NT2/D1 (cell line): ENCODE measurements around the gene NOLC1.
"Not testable (repeated sequence)": the region's sequence is repeated elsewhere in the genome, so short reads cannot be mapped to it uniquely, and the experiment has no call there.

Source experiments
- DNase-seq: peaks from one replicate; pipeline ENCODE4 v3.0.0-alpha.2; 2011; ENCODE audit warnings: low read depth, low spot score
- H3K27me3 ChIP-seq: 2 replicates; pipeline ENCODE4 v1.6.0; 2011; ENCODE audit warnings: mild to moderate bottlenecking; ENCODE audit not compliant: insufficient read length, insufficient read depth
- H3K36me3 ChIP-seq: 2 replicates; pipeline ENCODE4 v1.6.1; 2011; ENCODE audit warnings: mild to moderate bottlenecking, low read length, mixed read lengths; ENCODE audit not compliant: insufficient read depth, insufficient read length
- H3K4me1 ChIP-seq: 2 replicates; pipeline ENCODE4 v1.5.1; 2011; ENCODE audit not compliant: insufficient read depth, insufficient read length
- H3K4me3 ChIP-seq: 2 replicates; pipeline ENCODE4 v1.5.1; 2011; ENCODE audit warnings: low read depth; ENCODE audit not compliant: insufficient read length
- H3K9ac ChIP-seq: 2 replicates; pipeline ENCODE4 v1.6.0; 2011; ENCODE audit warnings: low read depth; ENCODE audit not compliant: insufficient read length
- H3K9me3 ChIP-seq: 2 replicates; pipeline ENCODE4 v1.5.1; 2011; ENCODE audit warnings: mild to moderate bottlenecking, low read length; ENCODE audit not compliant: insufficient read depth
- SUZ12 ChIP-seq: IDR thresholded peaks from 2 replicates; pipeline ENCODE4 v1.6.1; 2011; ENCODE audit not compliant: insufficient read length, insufficient read depth; ENCODE audit errors: extremely low read depth
- YY1 ChIP-seq: IDR thresholded peaks from 2 replicates; pipeline ENCODE4 v1.6.1; 2011; ENCODE audit not compliant: insufficient read length, insufficient read depth
- ZNF274 ChIP-seq: IDR thresholded peaks from 2 replicates; pipeline ENCODE4 v1.6.1; 2011; ENCODE audit warnings: mild to moderate bottlenecking, low read depth, low read length

NOLC1 gene

GRCh38 chr10:102185811-102186527, 33.8 kb downstream of the NOLC1 start:
- H3K27me3 ChIP-seq: no peaks in the 10 kb centered on the region
- no peaks in the 10 kb centered on the region for H3K36me3 ChIP-seq
- no peaks in the 10 kb centered on the region for H3K4me1 ChIP-seq
- no peak overlapping the region for H3K4me3 ChIP-seq
- DNase-seq: no peak
- no peak overlapping the region for H3K9ac ChIP-seq
- TF ChIP-seq SUZ12: no peak
- TF ChIP-seq ZNF274: no peak
- no peak for TF ChIP-seq YY1
- H3K9me3 ChIP-seq: peaks cover 13% of the 10 kb centered on the region; the same call in 1 of the 2 replicates

- no peak for DNase-seq
- H3K9me3 ChIP-seq: peaks cover 25% of the 10 kb centered on the region; the same call in 1 of the 2 replicates
- no peaks in the 10 kb centered on the region for H3K4me1 ChIP-seq
- H3K9ac ChIP-seq: no peak overlapping the region
- no peaks in the 10 kb centered on the region for H3K36me3 ChIP-seq
- H3K27me3 ChIP-seq: no peaks in the 10 kb centered on the region
- TF ChIP-seq ZNF274 (no peak), YY1 (no peak), SUZ12 (no peak)
- no peak overlapping the region for H3K4me3 ChIP-seq
Observed at GRCh38 chr10:102188298-102188940, 36.2 kb downstream of the NOLC1 start.

GRCh38 chr10:102188941-102189898, 37.0 kb downstream of the NOLC1 start:
- DNase-seq, H3K4me3 ChIP-seq, H3K9ac ChIP-seq, H3K27me3 ChIP-seq, H3K4me1 ChIP-seq, H3K36me3 ChIP-seq: not testable (repeated sequence)
- H3K9me3 ChIP-seq: peaks cover 25% of the 10 kb centered on the region; the same call in 1 of the 2 replicates

GRCh38 chr10:102191956-102192355, 39.8 kb downstream of the NOLC1 start:
- H3K9me3 ChIP-seq: peaks cover 12% of the 10 kb centered on the region; the same call in 1 of the 2 replicates
- no peaks in the 10 kb centered on the region for H3K4me1 ChIP-seq
- no peaks in the 10 kb centered on the region for H3K36me3 ChIP-seq
- no peak overlapping the region for H3K4me3 ChIP-seq
- DNase-seq: no peak
- H3K9ac ChIP-seq: no peak overlapping the region
- no peaks in the 10 kb centered on the region for H3K27me3 ChIP-seq
- no peak for TF ChIP-seq ZNF274

GRCh38 chr10:102195296-102195870, 43.2 kb downstream of the NOLC1 start:
- Histone ChIP-seq H3K4me1 (no peaks in the 10 kb centered on the region), H3K9ac (no peak overlapping the region), H3K4me3 (no peak overlapping the region), H3K9me3 (peaks cover 14% of the 10 kb centered on the region; the same call in 1 of the 2 replicates), H3K36me3 (no peaks in the 10 kb centered on the region), H3K27me3 (no peaks in the 10 kb centered on the region)
- TF ChIP-seq ZNF274: no peak
- TF ChIP-seq YY1: no peak
- TF ChIP-seq SUZ12: no peak
- DNase-seq: no peak

GRCh38 chr10:102196893-102197292, 44.7 kb downstream of the NOLC1 start:
- TF ChIP-seq YY1 (no peak), ZNF274 (no peak), SUZ12 (no peak)
- DNase-seq: no peak

More at GRCh38 chr10:102196893-102197292, 44.7 kb downstream of the NOLC1 start:
- Histone ChIP-seq H3K9me3 (peaks cover 26% of the 10 kb centered on the region; the same call in 1 of the 2 replicates), H3K4me1 (no peaks in the 10 kb centered on the region), H3K9ac (no peak overlapping the region), H3K36me3 (no peaks in the 10 kb centered on the region), H3K27me3 (no peaks in the 10 kb centered on the region), H3K4me3 (no peak overlapping the region)
